Stimulated activated CD4-positive, alpha-beta T cell treated with anti-CD3 and anti-CD28 coated beads, Interleukin-12 subunit alpha, Interleukin-12 subunit beta, amount 100 ng/mL, for 4 hours (primary cell): ENCODE measurements around the gene SPTBN5.

ENCODE experiments used
- DNase-seq: peaks from one replicate; pipeline ENCODE4 v3.0.0-alpha.2; 2020

Gene SPTBN5

DNA sequence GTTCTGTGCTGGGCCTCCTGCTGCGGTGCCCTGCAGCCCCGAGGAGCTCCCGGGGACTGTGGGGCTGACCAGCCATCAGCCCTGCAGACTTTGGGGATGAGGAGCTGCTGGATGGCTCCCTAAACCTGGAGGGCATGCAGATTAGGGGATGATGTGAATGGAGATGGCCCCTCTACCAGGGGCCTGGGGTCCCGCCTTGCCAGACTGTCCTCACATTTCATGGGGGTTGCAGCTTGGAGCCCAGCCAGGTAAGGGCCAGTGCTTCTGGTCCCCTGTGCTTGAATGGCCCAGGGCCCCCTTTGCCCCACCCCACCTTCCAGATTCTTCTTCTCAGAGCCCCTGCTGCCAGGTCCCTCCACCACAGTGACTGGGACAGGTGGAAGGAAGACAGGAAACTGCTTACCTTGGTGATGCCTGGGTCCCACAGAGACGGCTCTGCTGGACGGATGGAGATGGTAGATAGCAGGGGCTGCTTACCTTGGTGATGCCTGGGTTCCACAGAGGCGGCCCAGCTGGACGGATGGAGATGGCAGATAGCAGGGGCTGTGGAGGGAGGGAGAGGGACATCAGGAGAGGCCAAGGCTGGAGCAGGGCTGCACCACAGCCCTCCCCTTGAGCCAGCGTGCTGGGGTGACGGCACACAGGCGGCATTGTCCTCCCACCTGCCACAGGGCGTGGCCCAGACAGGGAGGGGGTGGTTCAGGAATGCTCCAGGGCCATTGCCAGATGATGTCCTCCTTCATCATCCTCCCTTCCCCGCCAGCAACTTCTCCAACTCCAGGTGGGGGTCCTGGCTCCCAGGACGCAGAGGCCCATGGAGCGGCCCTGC is at the start of gene SPTBN5:
TSS of gene SPTBN5 (minus strand) at position 632 of the 829 bp plus-strand sequence. CDS start at position 76, 556 bp downstream.
- DNase-seq: no peak

DNA sequence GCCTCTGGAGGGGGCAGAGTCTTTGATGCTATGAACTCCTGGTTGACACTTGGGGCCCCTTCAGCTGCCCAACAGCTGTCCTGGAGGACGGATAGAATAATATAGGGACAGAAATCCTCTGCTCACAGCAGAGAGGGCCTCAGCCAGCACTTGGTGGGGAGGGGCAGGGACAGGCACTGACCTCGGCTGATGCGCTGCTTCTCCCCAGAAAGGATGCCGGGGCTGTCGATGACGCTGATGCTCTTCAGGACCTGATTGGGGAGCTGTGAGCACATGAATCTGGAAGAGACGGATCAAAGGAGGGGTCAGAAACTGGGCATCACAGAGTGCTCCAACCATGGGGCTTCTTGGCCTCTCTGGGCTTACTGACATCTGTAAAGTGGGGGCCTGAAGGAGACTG is 49.0 kb upstream of the SPTBN5 start:
- no peak for DNase-seq

DNA sequence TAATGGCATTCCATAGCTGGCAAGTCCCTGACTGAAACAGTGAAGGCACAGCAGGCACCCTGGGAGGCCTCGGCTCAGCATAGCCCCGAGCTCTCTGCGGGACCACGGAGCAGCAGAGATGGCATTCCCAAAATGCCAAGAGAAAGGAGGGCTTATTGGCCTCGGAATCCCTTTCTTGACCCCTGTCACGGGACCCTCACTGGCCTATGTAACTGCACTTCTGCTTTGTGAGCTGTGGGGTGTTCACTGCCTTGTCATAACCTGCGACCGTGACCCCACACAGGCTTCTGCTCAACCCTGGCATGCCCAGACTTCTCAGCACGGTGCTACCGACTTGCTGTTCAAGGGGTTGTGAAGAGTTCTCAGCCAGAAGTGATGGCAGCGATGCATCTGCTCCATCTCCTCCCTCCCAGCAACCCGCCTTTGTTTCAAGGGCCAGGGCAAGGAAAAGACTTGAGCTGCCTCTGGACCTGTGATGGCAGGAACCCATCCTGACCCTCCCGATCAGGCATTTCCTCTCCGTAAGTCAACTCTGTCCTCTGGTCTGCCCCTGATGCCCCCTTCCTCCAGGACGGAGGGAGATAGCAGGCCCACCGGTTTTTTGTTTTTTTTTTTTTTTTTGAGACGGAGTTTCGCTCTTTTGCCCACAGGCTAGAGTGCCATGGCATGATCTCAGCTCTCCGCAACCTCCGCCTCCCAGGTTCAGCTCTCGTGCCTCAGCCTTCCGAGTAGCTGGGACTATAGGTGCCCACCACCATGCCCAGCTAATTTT is 48.0 kb upstream of the SPTBN5 start:
- DNase-seq: no peak

DNA sequence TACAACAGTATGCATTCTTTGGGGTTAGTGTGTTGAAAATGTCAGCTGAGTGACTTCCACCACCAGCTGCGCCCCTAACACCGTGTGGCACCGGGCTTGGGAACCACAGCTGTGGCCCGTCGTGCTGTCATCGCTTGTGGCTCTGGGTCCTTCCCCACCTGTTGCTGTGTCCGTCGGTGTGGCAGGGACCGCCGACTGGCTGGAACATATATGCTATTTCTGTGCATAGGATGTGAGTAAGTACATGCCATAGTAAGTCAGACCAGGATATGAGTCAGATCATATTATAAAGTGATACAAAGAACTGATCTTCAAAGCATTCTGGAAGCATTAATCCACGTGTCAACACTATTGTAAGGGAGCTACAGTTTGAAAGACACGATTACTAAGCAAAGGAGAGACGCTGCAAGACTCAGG is 46.6 kb upstream of the SPTBN5 start:
- peak; percentile 48 for DNase-seq

DNA sequence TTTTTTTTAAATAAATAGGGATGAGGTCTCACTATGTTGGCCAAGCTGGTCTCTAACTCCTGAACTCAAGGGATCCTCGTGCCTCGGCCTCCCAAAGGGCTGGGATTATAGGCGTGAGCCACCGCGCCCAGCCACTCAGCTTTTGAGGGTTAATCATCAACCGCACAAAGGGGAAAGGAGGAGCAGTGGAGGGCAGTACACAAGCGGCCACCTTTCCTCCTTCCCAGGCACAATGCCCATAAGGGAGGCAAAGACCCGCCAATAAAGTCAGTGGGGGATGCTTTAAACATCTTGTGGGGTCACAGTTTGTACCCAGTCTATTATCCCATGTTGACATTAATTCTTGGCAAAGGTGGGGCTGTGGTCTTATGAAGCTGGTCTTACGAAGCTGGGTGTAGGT is 46.1 kb upstream of the SPTBN5 start:
- DNase-seq: no peak

DNA sequence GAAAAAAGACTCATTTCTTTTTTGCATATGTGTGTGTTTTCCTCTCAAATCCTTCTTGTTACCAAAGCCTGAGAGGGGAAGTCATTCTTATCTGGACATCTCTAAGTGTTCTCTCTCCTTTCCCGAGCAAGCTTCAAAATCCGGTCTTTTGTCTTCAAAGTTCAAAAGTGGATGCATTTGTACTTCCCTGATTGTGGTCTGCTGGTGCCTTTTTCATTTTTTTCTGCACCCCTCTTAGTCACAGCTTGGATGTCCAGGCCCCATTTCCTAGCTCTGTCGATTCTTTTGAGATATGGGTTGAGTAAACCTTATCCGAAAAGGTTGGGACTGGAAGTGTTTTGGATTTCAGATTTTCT is 43.7 kb upstream of the SPTBN5 start:
- DNase-seq: no peak

- peak; percentile 72 for DNase-seq
These were observed 43.1 kb upstream of the SPTBN5 start for GRCh38 chr15:41936649-41937567.

DNA sequence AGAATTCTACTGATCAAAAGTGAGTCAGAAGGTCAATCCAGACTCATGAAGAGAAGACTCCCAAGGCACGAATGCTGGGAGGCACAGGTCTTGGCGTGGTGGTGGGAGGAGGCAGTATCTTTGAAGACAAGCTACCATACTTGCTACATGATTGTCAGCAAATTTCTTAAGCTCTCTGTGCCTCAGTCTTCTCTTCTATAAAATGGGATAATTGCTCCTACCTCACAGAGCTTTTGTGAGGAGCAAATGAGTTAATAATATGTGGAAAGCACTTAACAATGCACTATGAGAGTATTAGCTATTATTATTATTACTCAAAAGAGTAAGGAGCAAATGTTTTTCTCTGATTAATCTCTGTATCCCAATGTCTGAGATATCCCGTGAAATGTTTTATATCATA is 42.3 kb upstream of the SPTBN5 start:
- DNase-seq: no peak

- no peak for DNase-seq
These were observed 41.7 kb upstream of the SPTBN5 start for GRCh38 chr15:41935566-41936020.

- peak; percentile 59 for DNase-seq
These were observed 41.0 kb upstream of the SPTBN5 start for GRCh38 chr15:41934843-41935242.

- no peak for DNase-seq
These were observed 39.9 kb upstream of the SPTBN5 start for GRCh38 chr15:41933771-41934170.

GRCh38 chr15:41933326-41933725 is 39.5 kb upstream of the SPTBN5 start:
- no peak for DNase-seq

- no peak for DNase-seq
These were observed 38.8 kb upstream of the SPTBN5 start for GRCh38 chr15:41932511-41933289.

- DNase-seq: no peak
These were observed 38.2 kb upstream of the SPTBN5 start for GRCh38 chr15:41932101-41932500.

GRCh38 chr15:41930867-41931222 is 37.0 kb upstream of the SPTBN5 start:
- no peak for DNase-seq

GRCh38 chr15:41930221-41930866 is 36.5 kb upstream of the SPTBN5 start:
- DNase-seq: no peak

- no peak for DNase-seq
These were observed 35.1 kb upstream of the SPTBN5 start for GRCh38 chr15:41928637-41929620.

- no peak for DNase-seq
These were observed 34.2 kb upstream of the SPTBN5 start for GRCh38 chr15:41928100-41928499.

GRCh38 chr15:41927536-41927935 is 33.7 kb upstream of the SPTBN5 start:
- no peak for DNase-seq
